Caco-2 (cell line): ENCODE results near the gene HNRNPR. TPM values are rescaled to one million over a fixed set of nuclear protein-coding genes. Genes with fewer than 3 reads are reported as not detected.
"Not testable (repeated sequence)": the region's sequence is repeated elsewhere in the genome, so short reads cannot be mapped to it uniquely, and the experiment has no call there.

Experiments used
- BruUV-seq: library from RNA; stranded (reverse); fragments of 400-500 nt; replicated peaks from 2 replicates; lab custom pipeline; 2021; lab: Mats Ljungman, UMichigan
- CTCF ChIA-PET: fragments of 300-600 bp; sonication (Branson Sonifier 250); formaldehyde crosslinking; loops from one replicate; lab custom pipeline; 2022; ENCODE audit warnings: antibody characterized with exemption; lab: Charles Lee
- POLR2A ChIA-PET: fragments of 300-600 bp; sonication (Branson Sonifier 250); formaldehyde crosslinking; loops from one replicate; lab custom pipeline; 2022; ENCODE audit warnings: antibody characterized with exemption; lab: Charles Lee
- DNase-seq, 2 experiments: peaks; one replicate each; pipeline versions ENCODE4 v3.0.0 to v3.0.0-alpha.2; 2020 to 2022
- H3K27me3 ChIP-seq: replicated peaks from 2 replicates; pipeline ENCODE4 v1.6.0; 2011; ENCODE audit warnings: low read length; ENCODE audit not compliant: control insufficient read depth, insufficient read depth
- H3K36me3 ChIP-seq: 2 replicates; pipeline ENCODE4 v1.5.1; 2011; ENCODE audit warnings: low read length; ENCODE audit not compliant: control insufficient read depth, insufficient read depth
- H3K4me1 ChIP-seq: fragments of 250-450 bp; sonication (Bioruptor Pico); 2 replicates; pipeline ENCODE4 v1.5.1; 2020; ENCODE audit warnings: mild to moderate bottlenecking
- H3K4me3 ChIP-seq: 2 replicates; pipeline ENCODE4 v1.5.1; 2011; ENCODE audit warnings: low read depth, mild to moderate bottlenecking, control low read depth, low read length
- H3K9me3 ChIP-seq: fragments of 250-450 bp; sonication (Bioruptor Pico); 2 replicates; pipeline ENCODE4 v1.5.1; 2020; ENCODE audit warnings: mild to moderate bottlenecking, moderate library complexity
- H3K27ac Mint-ChIP-seq: one replicate; pipeline ENCODE4 v1.8.0; 2022; ENCODE audit warnings: mixed read lengths; ENCODE audit not compliant: unreplicated experiment
- H3K27me3 Mint-ChIP-seq: one replicate; pipeline ENCODE4 v1.8.0; 2022; ENCODE audit warnings: mixed read lengths; ENCODE audit not compliant: insufficient read depth, unreplicated experiment
- H3K36me3 Mint-ChIP-seq: one replicate; pipeline ENCODE4 v1.8.0; 2022; ENCODE audit warnings: mild to moderate bottlenecking, mixed read lengths; ENCODE audit not compliant: insufficient read depth, unreplicated experiment
- H3K4me1 Mint-ChIP-seq: one replicate; pipeline ENCODE4 v1.8.0; 2022; ENCODE audit warnings: low read depth, mixed read lengths; ENCODE audit not compliant: unreplicated experiment
- H3K4me3 Mint-ChIP-seq: one replicate; pipeline ENCODE4 v1.8.0; 2022; ENCODE audit warnings: mild to moderate bottlenecking, moderate library complexity, mixed read lengths; ENCODE audit not compliant: unreplicated experiment
- H3K9me3 Mint-ChIP-seq: one replicate; pipeline ENCODE4 v1.8.0; 2022; ENCODE audit warnings: mixed read lengths; ENCODE audit not compliant: unreplicated experiment
- CTCF ChIP-seq, 2 experiments: fragments of 200-600 bp in 1 of 2; IDR thresholded peaks; 1 replicate in 1 of 2; 2 replicates in 1 of 2; pipeline versions ENCODE4 v1.5.1 to v1.8.0; 2011 to 2022; ENCODE audit warnings: antibody characterized with exemption in 1 of 2, control low read depth in 1 of 2, inconsistent platforms in 1 of 2, low read depth in 1 of 2, low read length in 1 of 2, mild to moderate bottlenecking in 1 of 2, moderate library complexity in 1 of 2; ENCODE audit not compliant: insufficient read depth in 1 of 2, severe bottlenecking in 1 of 2, unreplicated experiment in 1 of 2
- intact Hi-C: fragments of 100-400 bp; cut with micrococcal nuclease; formaldehyde crosslinking; loops from one replicate; pipeline ENCODE4 v1.10.0; 2022; ENCODE audit not compliant: unreplicated experiment
- total RNA-seq: library from RNA; stranded (reverse); gene quantifications from 2 replicates; pipeline ENCODE4 v1.2.3, GENCODE V29; 2022

Gene HNRNPR
- total RNA-seq, 1 experiment from 2014 or later = 183 TPM

GRCh38 chr1:23322770-23323169 lies 21.3 kb downstream of the HNRNPR start:
- ChIA-PET CTCF (no interaction called here), POLR2A (interaction anchor here (0.6 kb wide), 1 partner anchor 893 kb away, joined by 5 read pairs; no protein-coding TSS in a partner anchor)
- Histone ChIP-seq H3K4me1 (no peaks in the 10 kb centered on the region), H3K27me3 (no peaks in the 10 kb centered on the region), H3K9me3 (no peaks in the 10 kb centered on the region), H3K4me3 (no peak overlapping the region), H3K36me3 (no peaks in the 10 kb centered on the region)
- Mint-ChIP-seq H3K27ac (no peak overlapping the region), H3K9me3 (no peaks in the 10 kb centered on the region), H3K4me3 (no peak overlapping the region), H3K36me3 (peaks cover 87% of the 10 kb centered on the region), H3K27me3 (no peaks in the 10 kb centered on the region), H3K4me1 (no peaks in the 10 kb centered on the region)
- DNase-seq = no peak
- intact Hi-C loops = no loop called here
- TF ChIP-seq CTCF (IDR thresholded peaks at IDR 0.05; ENCODE audit: insufficient read depth in 1 of 2, low read depth in 1 of 2, low read length in 1 of 2, severe bottlenecking in 1 of 2, unreplicated experiment in 1 of 2) = no peak
- BruUV-seq = no TSS peak

- H3K27me3 Mint-ChIP-seq, H3K4me1 ChIP-seq, H3K9me3 Mint-ChIP-seq, H3K4me3 ChIP-seq, H3K4me1 Mint-ChIP-seq, CTCF ChIA-PET, H3K4me3 Mint-ChIP-seq, BruUV-seq, H3K27me3 ChIP-seq, H3K9me3 ChIP-seq, POLR2A ChIA-PET, DNase-seq, H3K36me3 ChIP-seq: not testable (repeated sequence)
- Mint-ChIP-seq H3K36me3 (peaks cover 63% of the 10 kb centered on the region), H3K27ac (peak overlapping the region; percentile 21)
- intact Hi-C loops = loop anchor here (5.0 kb wide), 1 partner anchor 92 kb away; no protein-coding TSS in a partner anchor
Measured at GRCh38 chr1:23310280-23310679, 33.8 kb downstream of the HNRNPR start.

- H3K9me3 ChIP-seq = no peaks in the 10 kb centered on the region
- BruUV-seq = no TSS peak
- no peak overlapping the region for H3K27ac Mint-ChIP-seq
- no peaks in the 10 kb centered on the region for H3K27me3 Mint-ChIP-seq
- intact Hi-C loops = no loop called here
- no peak for TF ChIP-seq CTCF (IDR thresholded peaks at IDR 0.05; ENCODE audit: insufficient read depth in 1 of 2, low read depth in 1 of 2, low read length in 1 of 2, severe bottlenecking in 1 of 2, unreplicated experiment in 1 of 2)
- ChIA-PET CTCF (no interaction called here), POLR2A (no interaction called here)
- H3K27me3 ChIP-seq = no peaks in the 10 kb centered on the region
- DNase-seq = no peak
- H3K36me3 Mint-ChIP-seq = peaks cover 52% of the 10 kb centered on the region
- no peaks in the 10 kb centered on the region for H3K4me1 ChIP-seq
- H3K4me3 Mint-ChIP-seq = no peak overlapping the region
- no peaks in the 10 kb centered on the region for H3K9me3 Mint-ChIP-seq
- no peak overlapping the region for H3K4me3 ChIP-seq
- H3K36me3 ChIP-seq = no peaks in the 10 kb centered on the region; the same call in 1 of the 2 replicates
- H3K4me1 Mint-ChIP-seq = no peaks in the 10 kb centered on the region
Measured at GRCh38 chr1:23304140-23304620, 39.9 kb downstream of the HNRNPR start.
